ENCODE measurements around the gene PIK3CA.
A peak's percentile ranks its signal among the peaks of the same experiment; 100 is the strongest.
"Not testable (repeated sequence)": the region's sequence is repeated elsewhere in the genome, so short reads cannot be mapped to it uniquely, and the experiment has no call there.

Gene PIK3CA

GRCh38 chr3:179200790-179201189 lies 52.6 kb downstream of the PIK3CA start:
- no peak for DNase-seq (ENCODE audit: low read depth)

GRCh38 chr3:179215550-179215949 lies 67.4 kb downstream of the PIK3CA start:
- DNase-seq (ENCODE audit: low read depth): not testable (repeated sequence)

- not testable (repeated sequence) for DNase-seq (ENCODE audit: low read depth)
These were observed 70.1 kb downstream of the PIK3CA start for GRCh38 chr3:179218213-179218612.

GRCh38 chr3:179223548-179223947 lies 75.4 kb downstream of the PIK3CA start:
- no peak for DNase-seq (ENCODE audit: low read depth)

- no peak for DNase-seq (ENCODE audit: low read depth)
These were observed 76.4 kb downstream of the PIK3CA start for GRCh38 chr3:179224584-179224983.

GRCh38 chr3:179227349-179227748 lies 79.2 kb downstream of the PIK3CA start:
- no peak for DNase-seq (ENCODE audit: low read depth)

GRCh38 chr3:179229177-179229576 lies 81.0 kb downstream of the PIK3CA start:
- no peak for DNase-seq (ENCODE audit: low read depth)

GRCh38 chr3:179233043-179233442 lies 84.9 kb downstream of the PIK3CA start:
- no peak for DNase-seq (ENCODE audit: low read depth)

GRCh38 chr3:179234199-179234598 lies 86.0 kb downstream of the PIK3CA start:
- DNase-seq (ENCODE audit: low read depth): no peak

- DNase-seq (ENCODE audit: low read depth): no peak
These were observed 88.6 kb downstream of the PIK3CA start for GRCh38 chr3:179236669-179237301.

- DNase-seq (ENCODE audit: low read depth): not testable (repeated sequence)
These were observed 92.1 kb downstream of the PIK3CA start for GRCh38 chr3:179240299-179240698.

GRCh38 chr3:179242859-179243258 lies 94.7 kb downstream of the PIK3CA start:
- DNase-seq (ENCODE audit: low read depth): not testable (repeated sequence)

- no peak for DNase-seq (ENCODE audit: low read depth)
These were observed 96.7 kb downstream of the PIK3CA start for GRCh38 chr3:179244878-179245277.

GRCh38 chr3:179247289-179248015 lies 99.3 kb downstream of the PIK3CA start:
- no peak for DNase-seq (ENCODE audit: low read depth)

GRCh38 chr3:179250803-179251476 lies 102.8 kb downstream of the PIK3CA start, which contains the start of gene KCNMB3:
TSS of gene KCNMB3 (minus strand) at chr3:179251114. CDS start at chr3:179250990, 124 bp downstream.
- no peak for DNase-seq (ENCODE audit: low read depth)

GRCh38 chr3:179256813-179257212 lies 108.7 kb downstream of the PIK3CA start:
- DNase-seq (ENCODE audit: low read depth): no peak

- not testable (repeated sequence) for DNase-seq (ENCODE audit: low read depth)
These were observed 109.6 kb downstream of the PIK3CA start for GRCh38 chr3:179257742-179258141.

- DNase-seq (ENCODE audit: low read depth): no peak
These were observed 110.7 kb downstream of the PIK3CA start for GRCh38 chr3:179258820-179259219.

- DNase-seq (ENCODE audit: low read depth): not testable (repeated sequence)
These were observed 112.0 kb downstream of the PIK3CA start for GRCh38 chr3:179259959-179260756.

GRCh38 chr3:179260949-179261765 lies 113.0 kb downstream of the PIK3CA start:
- peak; percentile 54 for DNase-seq (ENCODE audit: low read depth)

- no peak for DNase-seq (ENCODE audit: low read depth)
These were observed 115.0 kb downstream of the PIK3CA start for GRCh38 chr3:179263134-179263533.

All from activated T-helper 9 cell treated with anti-CD3 and anti-CD28 coated beads, Interleukin-2, amount 50 U/mL, for 16 hours (primary cell).